HG03064 (cell line): Measurements from ENCODE around the gene UQCR10.

Experiments used
- ATAC-seq: cut with Tn5 transposase; IDR thresholded peaks from one replicate; pipeline ENCODE4 v1.9.1; 2021; ENCODE audit warnings: low read depth; ENCODE audit not compliant: unreplicated experiment

The UQCR10 gene

GRCh38 chr22:29793396-29793795, 26.2 kb downstream of the UQCR10 start:
- ATAC-seq, result no peak

DNA sequence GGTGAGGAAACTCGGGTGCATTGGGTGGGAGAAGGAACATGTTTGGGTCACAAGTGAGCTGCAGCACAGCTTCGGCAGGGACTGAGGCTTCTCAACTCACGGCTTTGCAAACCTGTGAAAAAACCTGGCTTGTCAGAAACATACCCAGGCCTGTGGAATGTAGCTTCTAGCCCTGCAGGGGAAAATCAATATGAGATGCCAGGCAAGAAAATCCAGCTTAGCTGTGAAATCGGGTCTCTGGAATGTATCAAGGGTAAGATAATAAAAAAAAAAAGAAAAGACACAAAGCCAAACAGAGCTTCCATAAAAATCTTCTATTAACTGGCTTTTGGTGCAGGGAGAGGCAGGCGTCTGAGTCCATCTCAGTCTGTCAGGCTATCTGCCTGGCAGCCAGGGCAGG, 28.5 kb downstream of the UQCR10 start:
- no peak for ATAC-seq

GRCh38 chr22:29797351-29797750, 30.2 kb downstream of the UQCR10 start:
- ATAC-seq, result no peak

- no peak for ATAC-seq
These were observed 31.1 kb downstream of the UQCR10 start for GRCh38 chr22:29798318-29798717.

- ATAC-seq, result no peak
These were observed 31.6 kb downstream of the UQCR10 start for GRCh38 chr22:29798801-29799200.

DNA sequence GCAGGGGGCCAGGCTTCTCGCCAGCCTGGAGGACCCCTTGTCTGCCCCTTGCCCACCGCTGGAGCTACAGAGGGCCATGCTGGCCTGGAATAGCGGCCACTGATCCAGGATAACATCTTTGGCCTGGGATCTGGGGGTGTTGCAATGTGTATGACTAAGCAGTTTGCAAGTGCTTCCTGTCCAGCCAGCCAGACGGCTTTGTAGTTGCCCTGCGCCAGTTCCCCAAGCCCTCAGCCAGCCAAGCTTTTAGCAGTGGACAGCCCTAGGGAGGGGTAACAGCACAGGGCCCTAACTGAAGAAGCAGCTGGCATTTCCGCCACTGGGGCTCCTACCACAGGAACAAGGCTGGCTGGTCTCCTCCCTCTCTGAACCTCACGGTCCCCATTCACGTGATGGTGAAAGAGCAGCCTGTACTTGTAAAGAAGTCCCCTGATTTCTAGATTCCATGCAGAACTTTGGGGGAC, 32.1 kb downstream of the UQCR10 start:
- no peak for ATAC-seq

DNA sequence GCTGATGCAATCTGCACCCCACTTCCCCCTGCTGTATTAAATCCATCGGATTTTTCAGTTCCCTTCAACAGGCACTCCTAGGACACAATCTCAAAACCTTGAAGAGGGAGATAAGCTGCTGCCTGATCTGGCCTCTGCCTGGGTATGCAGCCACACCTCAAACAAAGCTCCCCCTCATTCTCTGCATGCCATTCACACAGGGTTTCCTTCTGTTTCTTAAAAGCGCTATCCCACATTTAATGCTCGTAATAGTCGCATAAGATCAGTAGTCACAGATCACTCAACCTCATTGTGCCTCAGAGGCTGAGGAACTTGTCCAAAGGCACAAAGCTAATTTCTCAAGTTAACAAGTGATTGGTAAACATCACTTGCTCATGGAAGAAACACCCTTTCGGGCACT, 34.0 kb downstream of the UQCR10 start:
- no peak for ATAC-seq

GRCh38 chr22:29801796-29802195, 34.6 kb downstream of the UQCR10 start:
- no peak for ATAC-seq

DNA sequence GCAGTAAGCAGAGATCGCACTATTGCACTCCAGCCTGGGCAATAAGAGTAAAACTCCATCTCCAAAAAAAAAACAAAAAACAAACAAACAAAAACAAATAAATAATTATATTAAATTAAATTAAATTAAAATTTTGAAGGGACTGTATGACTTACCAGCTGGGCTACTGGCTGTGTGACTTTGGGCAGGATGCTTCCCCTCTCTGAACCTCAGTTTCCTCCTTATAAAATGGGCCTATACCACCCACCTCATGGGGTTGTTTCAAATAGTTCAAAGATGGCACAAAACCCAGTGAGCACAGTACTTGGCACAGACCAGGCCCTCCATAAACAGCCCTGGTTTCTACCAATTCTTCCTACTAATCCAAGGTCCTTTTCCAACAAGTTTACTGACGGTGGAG, 36.0 kb downstream of the UQCR10 start:
- no peak for ATAC-seq

DNA sequence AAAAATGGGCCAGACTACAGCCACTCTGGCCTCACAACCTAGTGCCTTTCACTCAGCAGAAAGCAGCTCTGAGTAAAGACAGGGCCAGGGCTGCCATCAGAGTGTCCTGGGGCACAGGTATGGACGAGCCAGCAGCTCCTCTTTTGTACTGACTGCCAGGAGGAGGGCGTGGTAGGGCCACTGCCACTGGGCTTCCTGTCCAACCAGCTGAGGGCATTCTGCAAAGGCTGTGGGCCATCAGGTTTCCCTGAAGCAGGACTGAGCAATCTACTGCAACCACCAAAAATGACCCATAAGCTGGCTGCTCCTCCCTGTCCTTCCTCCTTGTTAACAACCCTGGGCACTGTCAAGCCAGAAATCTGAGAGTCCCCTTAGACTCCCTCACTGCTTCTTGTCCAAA, 37.8 kb downstream of the UQCR10 start:
- ATAC-seq, result no peak

GRCh38 chr22:29806196-29806595, 39.0 kb downstream of the UQCR10 start:
- no peak for ATAC-seq

DNA sequence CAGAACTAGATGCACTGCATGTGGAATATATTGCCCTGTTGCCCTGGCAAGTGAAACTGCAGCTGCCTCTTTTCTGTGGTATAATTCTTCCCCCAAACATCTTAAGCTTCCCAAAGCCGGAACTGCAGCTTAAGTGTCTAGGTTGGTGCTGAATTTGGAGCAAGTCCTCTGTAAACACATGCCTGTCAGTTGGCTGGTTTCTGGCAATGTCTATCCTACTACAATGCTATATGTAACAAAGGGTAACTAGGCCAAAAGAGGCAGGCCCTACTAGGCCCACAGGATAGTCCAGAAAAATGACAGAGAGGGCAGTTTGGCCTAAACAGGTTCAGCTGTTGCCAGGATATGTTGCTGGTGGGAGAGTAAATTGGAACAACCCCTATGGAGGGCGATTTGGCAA, 43.0 kb downstream of the UQCR10 start:
- no peak for ATAC-seq

- no peak for ATAC-seq
These were observed 44.2 kb downstream of the UQCR10 start for GRCh38 chr22:29811377-29811776.

DNA sequence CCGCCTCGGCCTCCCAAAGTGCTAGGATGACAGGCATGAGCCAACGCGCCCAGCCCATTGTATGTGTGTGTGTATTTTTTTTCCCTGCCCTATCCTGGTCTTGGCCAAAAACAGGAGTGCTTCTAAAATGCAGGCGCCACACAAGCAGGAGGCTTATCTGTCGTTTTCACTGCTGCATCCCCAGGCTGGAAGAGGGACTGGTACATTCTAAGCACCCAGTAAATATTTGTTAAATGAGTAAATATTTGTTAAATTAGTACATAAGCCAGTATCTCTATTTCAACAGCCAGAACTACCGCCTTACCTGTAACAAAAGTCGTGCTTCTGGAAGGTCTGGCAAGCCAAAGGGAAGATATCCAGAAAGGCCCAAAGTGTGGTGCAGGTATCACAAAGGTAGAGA, 46.0 kb downstream of the UQCR10 start:
- ATAC-seq, result no peak

GRCh38 chr22:29813563-29813962, 46.4 kb downstream of the UQCR10 start:
- ATAC-seq, result no peak

GRCh38 chr22:29814003-29814402, 46.8 kb downstream of the UQCR10 start:
- ATAC-seq, result no peak

GRCh38 chr22:29815580-29815979, 48.4 kb downstream of the UQCR10 start:
- no peak for ATAC-seq

GRCh38 chr22:29816128-29816527, 49.0 kb downstream of the UQCR10 start:
- no peak for ATAC-seq

GRCh38 chr22:29816539-29816938, 49.4 kb downstream of the UQCR10 start:
- ATAC-seq, result no peak

GRCh38 chr22:29816980-29817379, 49.8 kb downstream of the UQCR10 start:
- ATAC-seq, result no peak

DNA sequence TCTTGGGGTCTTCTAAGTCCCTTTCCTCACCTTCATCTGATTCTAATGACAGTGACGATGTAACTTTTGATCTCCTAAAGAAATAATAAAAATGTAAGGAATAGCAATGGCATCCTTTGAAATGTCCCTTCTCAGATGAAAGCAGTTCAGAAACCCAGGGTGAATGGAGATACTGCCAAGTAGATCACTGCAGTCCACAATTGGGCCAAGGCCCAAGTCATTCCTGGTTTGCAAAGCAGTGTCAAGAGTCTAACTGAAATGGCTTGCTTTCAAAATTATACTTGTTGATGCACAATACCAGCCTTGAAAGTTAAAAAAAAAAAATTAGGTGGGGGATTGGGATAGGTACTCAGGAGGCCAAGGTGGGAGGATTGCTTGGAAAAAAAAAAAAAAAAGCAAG, 50.6 kb downstream of the UQCR10 start:
- ATAC-seq, result no peak

- ATAC-seq, result no peak
These were observed 52.3 kb downstream of the UQCR10 start for GRCh38 chr22:29819501-29819900.
